Psoas muscle (tissue), 8 donors: ENCODE measurements around the gene DHRS3. TPM values are rescaled to one million over a fixed set of nuclear protein-coding genes. Genes with fewer than 3 reads are reported as not detected.

Experiments
- ATAC-seq, 4 donors: fragments of 200-7000 bp; cut with Tn5 transposase; one replicate each; pipeline ENCODE4 v1.9.1; 2020; ENCODE audit warnings: moderate library complexity in 3 of 4, mild to moderate bottlenecking in 2 of 4
- DNase-seq, 2 donors: peaks; one replicate each; pipeline ENCODE4 v3.0.0-alpha.2; 2020
- H3K27ac ChIP-seq: fragments of 200-600 bp; one replicate; pipeline ENCODE4 v1.8.0; 2022
- H3K27me3 ChIP-seq, 3 donors: fragments of 200-600 bp in 1 of 3; one replicate each; pipeline versions ENCODE4 v1.6.1 to v1.8.0; 2013 to 2022; ENCODE audit warnings: low read length in 2 of 3, mild to moderate bottlenecking in 2 of 3, moderate library complexity in 1 of 3; ENCODE audit not compliant: insufficient read depth in 3 of 3
- H3K36me3 ChIP-seq, 2 donors: fragments of 200-600 bp in 1 of 2; one replicate each; pipeline versions ENCODE4 v1.6.1 to v1.8.0; 2013 to 2022; ENCODE audit warnings: low read depth in 1 of 2, mild to moderate bottlenecking in 1 of 2, moderate library complexity in 1 of 2; ENCODE audit not compliant: insufficient read depth in 1 of 2
- H3K4me1 ChIP-seq: fragments of 200-600 bp; one replicate; pipeline ENCODE4 v1.8.0; 2022
- H3K4me3 ChIP-seq: fragments of 200-600 bp; one replicate; pipeline ENCODE4 v1.8.0; 2022; ENCODE audit warnings: mild to moderate bottlenecking
- H3K9me3 ChIP-seq: fragments of 200-600 bp; one replicate; pipeline ENCODE4 v1.8.0; 2022
- WGBS, 3 donors: extraction: QIAGEN DNeasy Blood & Tissue Kit; methylation state at CpG; one replicate each; pipeline versions ENCODE4 v1.1.6 to v1.1.7; 2013; 5-methylcytosine and 5-hydroxymethylcytosine counted together
- intact Hi-C, 2 donors: fragments of 100-400 bp; cut with DNase I; formaldehyde crosslinking; loops; one replicate each; pipeline versions ENCODE4 v1.11.0 to v1.14.2; 2022
- polyA plus RNA-seq, 3 donors: library from polyadenylated mRNA; stranded (reverse); fragments of 200-250 nt; gene quantifications; one replicate each; pipeline ENCODE4 v1.2.3, GENCODE V29; 2013
- total RNA-seq, 4 donors: library from RNA; stranded (reverse); fragmentation: NEBNext Ultra II Directional in 2 of 4; extraction: Animal tissue kit (Norgen Biotek cat#: 25700) in 2 of 4; gene quantifications; one replicate each; pipeline versions ENCODE4 v1.2.1 to v1.2.4, GENCODE V29; 2021 to 2023
- TF ChIP-seq, protein P1 (sequence below): fragments of 200-600 bp; IDR thresholded peaks from one replicate; pipeline ENCODE4 v1.8.0; 2022; ENCODE audit warnings: antibody characterized with exemption
- donor health status: healthy with polysubstance abuse.
- donor health status: DM: no; HTN: no; CAD: no; lungs with moderate emphysema.
- donor health status: Bipolar disorder and iron deficiency.
- donor health status: healthy.
- donor health status: DM: yes; HTN: yes; CAD: no.
- donor health status: DM: no; HTN: no; CAD: no.
- donor health status: DM: no; HTN: no; CAD: no.
- donor health status: DM: yes; HTN: yes; CAD: no.

DHRS3 gene
- total and polyA plus RNA-seq, 7 donors = 21.7 to 78.7 (median 41.2) TPM

DNA sequence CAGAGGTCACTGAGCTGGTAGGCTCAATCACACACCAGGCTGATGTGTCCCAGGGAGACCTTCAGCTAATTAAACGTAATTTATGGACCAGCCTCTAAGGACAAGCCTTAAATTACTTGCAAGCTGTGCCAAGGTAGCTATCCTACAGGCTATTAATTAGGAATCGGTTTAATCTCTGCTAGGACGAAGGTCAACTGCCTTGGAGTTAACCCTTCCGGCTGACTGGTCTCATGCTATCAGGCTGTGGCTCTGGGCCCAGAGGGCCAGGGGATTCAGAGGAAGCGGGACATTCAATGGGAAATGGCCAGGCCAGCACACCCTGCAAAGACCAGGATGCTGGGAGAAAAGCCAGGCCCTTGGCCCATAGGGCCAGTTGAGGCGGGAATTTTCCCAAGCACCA, 19.0 kb downstream of the DHRS3 start:
- H3K9me3 ChIP-seq = no peaks in the 10 kb centered on the region
- H3K36me3 ChIP-seq = no peaks in the 10 kb centered on the region
- no peaks in the 10 kb centered on the region for H3K27me3 ChIP-seq
- intact Hi-C loops = no loop called here
- no peak overlapping the region for H3K4me3 ChIP-seq
- DNase-seq (no peak), ATAC-seq (no peak)
- 48 to 70% (median 54%) methylated on average over 6 of the region's 6 CpGs for WGBS, 3 donors
- peaks cover 90% of the 10 kb centered on the region for H3K4me1 ChIP-seq
- TF ChIP-seq, protein P1, sequence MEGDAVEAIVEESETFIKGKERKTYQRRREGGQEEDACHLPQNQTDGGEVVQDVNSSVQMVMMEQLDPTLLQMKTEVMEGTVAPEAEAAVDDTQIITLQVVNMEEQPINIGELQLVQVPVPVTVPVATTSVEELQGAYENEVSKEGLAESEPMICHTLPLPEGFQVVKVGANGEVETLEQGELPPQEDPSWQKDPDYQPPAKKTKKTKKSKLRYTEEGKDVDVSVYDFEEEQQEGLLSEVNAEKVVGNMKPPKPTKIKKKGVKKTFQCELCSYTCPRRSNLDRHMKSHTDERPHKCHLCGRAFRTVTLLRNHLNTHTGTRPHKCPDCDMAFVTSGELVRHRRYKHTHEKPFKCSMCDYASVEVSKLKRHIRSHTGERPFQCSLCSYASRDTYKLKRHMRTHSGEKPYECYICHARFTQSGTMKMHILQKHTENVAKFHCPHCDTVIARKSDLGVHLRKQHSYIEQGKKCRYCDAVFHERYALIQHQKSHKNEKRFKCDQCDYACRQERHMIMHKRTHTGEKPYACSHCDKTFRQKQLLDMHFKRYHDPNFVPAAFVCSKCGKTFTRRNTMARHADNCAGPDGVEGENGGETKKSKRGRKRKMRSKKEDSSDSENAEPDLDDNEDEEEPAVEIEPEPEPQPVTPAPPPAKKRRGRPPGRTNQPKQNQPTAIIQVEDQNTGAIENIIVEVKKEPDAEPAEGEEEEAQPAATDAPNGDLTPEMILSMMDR = no peak
- peak overlapping the region; percentile 32 for H3K27ac ChIP-seq

GRCh38 chr1:12597792-12598191, 20.2 kb downstream of the DHRS3 start:
- 41 to 52% (median 49%) methylated on average over 10 of the region's 10 CpGs for WGBS, 3 donors
- Histone ChIP-seq H3K27ac (peak overlapping the region; percentile 93), H3K36me3 (no peaks in the 10 kb centered on the region), H3K4me1 (peaks cover 89% of the 10 kb centered on the region), H3K9me3 (no peaks in the 10 kb centered on the region), H3K4me3 (no peak overlapping the region), H3K27me3 (no peaks in the 10 kb centered on the region)
- DNase-seq = no peak
- TF ChIP-seq, protein P1 = no peak
- intact Hi-C loops = no loop called here
- no peak for ATAC-seq

- intact Hi-C loops = no loop called here
- 8 to 12% (median 11%) methylated on average over 35 to 39 of the region's 39 CpGs for WGBS, 3 donors
- Histone ChIP-seq H3K27ac (peak overlapping the region; percentile 93), H3K4me3 (peak overlapping the region; percentile 63), H3K27me3 (no peaks in the 10 kb centered on the region), H3K4me1 (peaks cover 85% of the 10 kb centered on the region), H3K36me3 (no peaks in the 10 kb centered on the region), H3K9me3 (no peaks in the 10 kb centered on the region)
- ATAC-seq = peak; percentile 76 to 83 (median 79)
- TF ChIP-seq, protein P1 = no peak
- peak; percentile 95 to 96 for DNase-seq
These were observed 21.8 kb downstream of the DHRS3 start for GRCh38 chr1:12596007-12596821.

DNA sequence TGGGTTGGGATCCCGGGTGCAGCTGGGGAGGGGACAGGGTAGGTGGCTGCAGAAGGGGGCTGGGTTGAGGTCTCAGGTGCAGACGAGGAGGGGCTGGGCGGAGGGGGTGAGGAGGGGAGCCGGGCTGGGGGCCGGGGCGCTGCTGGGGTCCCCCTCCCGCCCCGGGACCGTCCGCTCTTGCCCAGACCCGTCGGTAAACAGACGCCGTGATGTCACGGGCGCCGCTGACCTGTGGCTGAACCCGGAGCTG, 22.3 kb downstream of the DHRS3 start:
- H3K27ac ChIP-seq = peak overlapping the region; percentile 93
- WGBS, 3 donors = 0 to 7% (median 2%) methylated on average over 9 to 18 of the region's 18 CpGs
- H3K9me3 ChIP-seq = no peaks in the 10 kb centered on the region
- TF ChIP-seq, protein P1 = no peak
- no peak for ATAC-seq
- intact Hi-C loops = loop anchor here in 1 of 2 donors (2.0 kb wide), 1 partner anchor 21 kb away; no protein-coding TSS in a partner anchor
- no peaks in the 10 kb centered on the region for H3K36me3 ChIP-seq
- DNase-seq = no peak
- H3K4me3 ChIP-seq = peak overlapping the region; percentile 63
- no peaks in the 10 kb centered on the region for H3K27me3 ChIP-seq
- H3K4me1 ChIP-seq = peaks cover 85% of the 10 kb centered on the region
